Stimulated activated CD8-positive, alpha-beta memory T cell treated with anti-CD3 and anti-CD28 coated beads, Interleukin-15, amount 100 ng/mL, for 1 hour (primary cell): ENCODE data around the gene ANAPC15.

ENCODE experiments used
- DNase-seq: peaks from one replicate; pipeline ENCODE4 v3.0.0-alpha.2; 2020; ENCODE audit warnings: low read depth

Gene ANAPC15

GRCh38 chr11:72125956-72126355, 13.5 kb upstream of the ANAPC15 start:
- no peak for DNase-seq

GRCh38 chr11:72124046-72124445, 11.6 kb upstream of the ANAPC15 start:
- no peak for DNase-seq

- DNase-seq, result no peak
Measured at GRCh38 chr11:72123117-72123653, 10.7 kb upstream of the ANAPC15 start.

- DNase-seq, result no peak
Measured at GRCh38 chr11:72122607-72123006, 10.1 kb upstream of the ANAPC15 start.

GRCh38 chr11:72120930-72121329, 8.4 kb upstream of the ANAPC15 start:
- DNase-seq, result no peak

- no peak for DNase-seq
Measured at GRCh38 chr11:72119198-72119597, 6.7 kb upstream of the ANAPC15 start.

GRCh38 chr11:72116019-72116755, 3.7 kb upstream of the ANAPC15 start:
- no peak for DNase-seq

- no peak for DNase-seq
Measured at GRCh38 chr11:72114570-72114969, 2.1 kb upstream of the ANAPC15 start.

GRCh38 chr11:72112978-72113808, 698 bp upstream of the ANAPC15 start:
- DNase-seq, result no peak

- DNase-seq, result no peak
Measured at GRCh38 chr11:72111300-72112142, 974 bp downstream of the ANAPC15 start.

GRCh38 chr11:72105888-72106287, 6.6 kb downstream of the ANAPC15 start, which contains the start of gene TOMT:
TSS of gene TOMT (plus strand) at chr11:72105924. CDS start at chr11:72105952, 28 bp downstream.
- no peak for DNase-seq

- DNase-seq, result no peak
Measured at GRCh38 chr11:72103754-72104167, 8.7 kb downstream of the ANAPC15 start.

- DNase-seq, result peak; percentile 98
Measured at GRCh38 chr11:72102946-72103753, 9.3 kb downstream of the ANAPC15 start, which contains the start of gene LAMTOR1. TSS of gene LAMTOR1 (minus strand) at chr11:72103297. CDS start at chr11:72103224, 73 bp downstream.

GRCh38 chr11:72102631-72102945, 9.9 kb downstream of the ANAPC15 start:
- no peak for DNase-seq

GRCh38 chr11:72102162-72102561, 10.3 kb downstream of the ANAPC15 start:
- no peak for DNase-seq

- DNase-seq, result no peak
Measured at GRCh38 chr11:72100462-72100861, 12.0 kb downstream of the ANAPC15 start.

GRCh38 chr11:72100009-72100408, 12.5 kb downstream of the ANAPC15 start:
- DNase-seq, result no peak

- no peak for DNase-seq
Measured at GRCh38 chr11:72098741-72099140, 13.8 kb downstream of the ANAPC15 start.

GRCh38 chr11:72091292-72091691, 21.2 kb downstream of the ANAPC15 start:
- peak; percentile 54 for DNase-seq

- no peak for DNase-seq
Measured at GRCh38 chr11:72088076-72088808, 24.3 kb downstream of the ANAPC15 start.
